GM19238 (cell line): ENCODE measurements around the gene KCNJ12.

Experiments
- DNase-seq: peaks from one replicate; pipeline ENCODE4 v3.0.0; 2011; ENCODE audit warnings: low spot score; ENCODE audit not compliant: insufficient read length

Gene KCNJ12

GRCh38 chr17:21365016-21365415 lies 11.1 kb upstream of the KCNJ12 start:
- no peak for DNase-seq

- no peak for DNase-seq
These were observed 7.5 kb upstream of the KCNJ12 start for GRCh38 chr17:21368545-21369246.

- DNase-seq, result no peak
These were observed 6.8 kb upstream of the KCNJ12 start for GRCh38 chr17:21369395-21369794.

GRCh38 chr17:21370430-21370829 lies 5.7 kb upstream of the KCNJ12 start:
- no peak for DNase-seq

GRCh38 chr17:21371511-21372081 lies 4.6 kb upstream of the KCNJ12 start:
- no peak for DNase-seq

GRCh38 chr17:21372256-21372954 lies 3.8 kb upstream of the KCNJ12 start:
- no peak for DNase-seq

GRCh38 chr17:21373036-21373435 lies 3.1 kb upstream of the KCNJ12 start:
- no peak for DNase-seq

GRCh38 chr17:21373696-21374440 lies 2.3 kb upstream of the KCNJ12 start:
- no peak for DNase-seq

- DNase-seq, result no peak
These were observed 1.6 kb upstream of the KCNJ12 start for GRCh38 chr17:21374441-21375161.

- no peak for DNase-seq
These were observed 996 bp upstream of the KCNJ12 start for GRCh38 chr17:21375162-21375560.

GRCh38 chr17:21375757-21376080 lies 438 bp upstream of the KCNJ12 start:
- DNase-seq, result no peak

- DNase-seq, result no peak
These were observed 868 bp downstream of the KCNJ12 start for GRCh38 chr17:21376759-21377690.

GRCh38 chr17:21377705-21378396 lies 1.7 kb downstream of the KCNJ12 start:
- no peak for DNase-seq

GRCh38 chr17:21378553-21378952 lies 2.4 kb downstream of the KCNJ12 start:
- DNase-seq, result no peak

GRCh38 chr17:21379080-21379711 lies 3.0 kb downstream of the KCNJ12 start:
- no peak for DNase-seq

- no peak for DNase-seq
These were observed 4.5 kb downstream of the KCNJ12 start for GRCh38 chr17:21380659-21381058.

GRCh38 chr17:21381076-21381706 lies 5.0 kb downstream of the KCNJ12 start:
- no peak for DNase-seq

- DNase-seq, result no peak
These were observed 6.7 kb downstream of the KCNJ12 start for GRCh38 chr17:21382560-21383495.
